GM10266 (cell line): ENCODE data around the gene LRRN2.

ENCODE experiments used
- DNase-seq: peaks from one replicate; pipeline ENCODE4 v3.0.0; 2012; ENCODE audit errors: extremely low spot score
- TF ChIP-seq, protein P1 (sequence below): IDR thresholded peaks from 2 replicates; pipeline ENCODE4 v1.5.1; 2012; ENCODE audit warnings: mild to moderate bottlenecking, low read depth; ENCODE audit not compliant: control insufficient read depth, insufficient read depth; ENCODE audit errors: missing control alignments

The LRRN2 gene

DNA sequence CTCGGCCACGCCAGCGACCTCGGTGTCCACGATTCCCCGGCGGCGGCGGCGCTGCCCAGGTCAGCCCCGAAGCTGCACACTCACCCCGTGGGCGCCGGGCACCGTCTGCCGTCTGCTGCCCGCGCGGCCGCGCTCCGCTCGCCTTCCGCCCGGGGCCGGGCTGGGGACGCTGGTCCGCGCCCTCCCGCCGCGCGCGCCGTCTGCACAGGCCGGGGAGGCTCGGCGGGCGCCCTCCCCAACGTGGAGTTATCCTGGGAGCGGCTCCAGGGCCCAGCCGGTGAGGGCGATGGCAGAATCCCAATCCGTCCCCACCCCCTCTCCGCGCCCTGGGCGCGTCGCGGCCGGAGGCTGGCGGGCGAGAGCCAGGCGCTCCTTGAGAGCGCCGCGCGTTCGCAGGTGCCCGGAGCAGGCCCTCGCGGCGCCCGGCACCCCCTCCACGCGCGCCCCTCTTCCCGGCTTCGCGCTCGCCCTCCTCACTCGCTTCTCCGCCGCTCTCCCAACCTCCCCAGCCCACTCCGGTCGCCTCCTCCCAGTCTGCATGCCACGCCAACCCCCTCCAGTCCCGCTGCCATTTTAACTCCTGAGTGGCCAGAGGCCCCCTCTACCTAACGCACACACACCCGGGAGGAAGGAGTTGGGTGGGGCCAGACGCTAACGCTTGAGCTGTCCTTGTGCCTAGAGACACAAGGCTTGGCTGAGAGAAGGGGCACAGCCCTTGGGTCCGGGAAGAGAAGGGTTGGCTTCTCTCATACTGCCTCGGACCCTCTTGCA is at the start of gene LRRN2:
TSS of gene LRRN2 (minus strand) at position 503 of the 771 bp plus-strand sequence. CDS start 65,746 bp downstream, outside the sequence.
- no peak for DNase-seq
- TF ChIP-seq, protein P1, sequence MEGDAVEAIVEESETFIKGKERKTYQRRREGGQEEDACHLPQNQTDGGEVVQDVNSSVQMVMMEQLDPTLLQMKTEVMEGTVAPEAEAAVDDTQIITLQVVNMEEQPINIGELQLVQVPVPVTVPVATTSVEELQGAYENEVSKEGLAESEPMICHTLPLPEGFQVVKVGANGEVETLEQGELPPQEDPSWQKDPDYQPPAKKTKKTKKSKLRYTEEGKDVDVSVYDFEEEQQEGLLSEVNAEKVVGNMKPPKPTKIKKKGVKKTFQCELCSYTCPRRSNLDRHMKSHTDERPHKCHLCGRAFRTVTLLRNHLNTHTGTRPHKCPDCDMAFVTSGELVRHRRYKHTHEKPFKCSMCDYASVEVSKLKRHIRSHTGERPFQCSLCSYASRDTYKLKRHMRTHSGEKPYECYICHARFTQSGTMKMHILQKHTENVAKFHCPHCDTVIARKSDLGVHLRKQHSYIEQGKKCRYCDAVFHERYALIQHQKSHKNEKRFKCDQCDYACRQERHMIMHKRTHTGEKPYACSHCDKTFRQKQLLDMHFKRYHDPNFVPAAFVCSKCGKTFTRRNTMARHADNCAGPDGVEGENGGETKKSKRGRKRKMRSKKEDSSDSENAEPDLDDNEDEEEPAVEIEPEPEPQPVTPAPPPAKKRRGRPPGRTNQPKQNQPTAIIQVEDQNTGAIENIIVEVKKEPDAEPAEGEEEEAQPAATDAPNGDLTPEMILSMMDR = no peak

DNA sequence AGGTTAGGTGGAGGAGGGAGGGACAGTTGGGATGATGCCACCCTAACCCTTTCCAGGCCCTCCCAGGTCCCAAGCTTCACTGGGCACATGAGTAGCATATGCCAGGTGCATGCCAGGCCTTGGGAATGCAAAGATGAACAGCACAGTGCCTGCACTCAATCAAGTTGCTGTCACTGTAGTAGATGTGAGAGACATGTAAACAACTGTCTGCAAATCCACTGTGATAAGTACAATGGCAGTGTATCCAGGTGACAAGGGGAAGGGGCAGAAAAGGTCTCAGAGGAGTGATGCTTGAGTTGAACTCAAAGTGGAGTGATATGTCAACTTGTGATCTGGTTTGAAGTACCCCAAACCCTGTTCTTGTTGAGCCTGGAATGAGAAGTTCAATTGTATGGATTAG is 49.5 kb upstream of the LRRN2 start:
- no peak for DNase-seq
- TF ChIP-seq, protein P1 = no peak

DNA sequence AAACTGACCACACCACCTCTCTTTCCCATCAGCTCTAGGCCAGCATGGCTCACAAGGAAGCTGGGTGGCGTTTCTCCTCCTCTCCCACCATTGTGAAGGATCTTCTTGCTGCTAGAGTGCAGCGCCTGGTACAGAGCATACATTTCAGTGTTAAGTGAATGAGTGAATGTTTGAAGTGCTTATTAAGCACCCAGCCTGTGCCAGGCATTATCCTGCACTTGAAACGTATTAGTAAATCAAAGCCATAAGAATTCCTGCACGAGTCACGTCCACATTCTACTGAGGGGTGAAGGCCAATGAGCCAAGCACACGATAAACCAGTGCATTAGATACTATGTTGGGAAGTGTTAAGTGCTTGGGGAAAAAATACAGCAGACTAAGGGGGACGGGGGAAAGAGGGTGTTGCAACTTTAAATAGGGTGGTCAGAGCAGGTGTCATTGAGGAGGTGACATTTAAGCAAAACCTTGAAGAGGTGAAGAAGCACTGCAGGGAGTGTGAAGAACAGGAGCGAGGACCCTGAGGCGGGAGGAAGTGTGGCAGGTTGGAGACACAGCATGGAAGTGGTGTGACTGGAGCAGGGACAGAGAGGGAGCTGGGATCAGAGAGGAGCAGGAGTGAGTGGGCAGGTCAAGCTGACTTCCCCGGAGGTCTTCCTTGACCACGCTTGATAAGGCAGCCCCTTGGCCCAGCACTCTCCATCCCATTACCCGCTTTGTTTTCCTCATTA is 48.5 kb upstream of the LRRN2 start:
- TF ChIP-seq, protein P1 = no peak
- DNase-seq = no peak

DNA sequence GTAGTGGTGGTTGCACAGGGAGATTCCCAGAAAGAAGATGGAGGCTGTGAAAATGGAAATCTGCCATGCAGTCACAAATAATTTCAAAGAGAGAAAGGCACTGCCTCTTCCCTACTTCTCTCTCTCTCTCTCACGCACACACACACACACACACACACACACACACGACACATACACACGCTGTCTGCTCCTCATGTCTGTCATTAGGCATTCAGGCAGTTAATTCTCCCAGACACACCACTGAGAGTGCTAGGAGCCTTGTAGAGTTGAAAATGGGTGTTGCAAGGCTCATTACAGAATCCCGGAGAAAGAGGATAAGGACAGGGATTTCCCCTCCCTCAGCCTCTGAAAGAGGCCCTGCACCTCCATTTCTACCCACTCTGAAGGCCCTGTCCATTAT is 47.8 kb upstream of the LRRN2 start:
- no peak for DNase-seq
- TF ChIP-seq, protein P1 = no peak

DNA sequence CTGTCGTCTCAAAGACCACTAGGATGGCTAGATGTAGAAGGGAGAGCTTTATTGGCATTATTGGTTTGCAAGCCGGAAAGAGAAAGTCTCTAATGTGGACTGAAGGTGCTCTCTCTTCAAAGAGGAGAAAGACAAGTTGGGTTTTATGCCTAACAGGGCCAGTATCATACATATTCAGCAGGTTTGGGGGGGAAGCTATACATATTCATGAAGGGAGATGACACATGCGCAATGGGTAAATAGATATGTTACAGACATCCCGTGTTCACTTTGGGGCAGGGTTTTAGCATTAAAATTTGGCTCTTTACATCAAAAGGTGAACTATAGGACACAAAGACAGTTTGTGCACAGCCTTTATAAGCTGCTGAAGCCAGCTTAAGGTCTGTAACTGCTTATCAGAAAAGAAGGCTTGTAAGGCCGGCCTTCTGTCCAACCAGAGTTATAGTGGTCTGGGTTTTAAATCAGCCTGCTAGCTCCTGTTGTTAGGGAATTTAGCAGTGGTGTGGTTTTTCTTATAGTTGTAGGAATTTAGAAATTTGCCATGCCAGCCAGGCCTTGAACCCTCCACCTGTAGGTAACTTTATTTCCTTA is 46.5 kb upstream of the LRRN2 start:
- TF ChIP-seq, protein P1 = no peak
- no peak for DNase-seq

DNA sequence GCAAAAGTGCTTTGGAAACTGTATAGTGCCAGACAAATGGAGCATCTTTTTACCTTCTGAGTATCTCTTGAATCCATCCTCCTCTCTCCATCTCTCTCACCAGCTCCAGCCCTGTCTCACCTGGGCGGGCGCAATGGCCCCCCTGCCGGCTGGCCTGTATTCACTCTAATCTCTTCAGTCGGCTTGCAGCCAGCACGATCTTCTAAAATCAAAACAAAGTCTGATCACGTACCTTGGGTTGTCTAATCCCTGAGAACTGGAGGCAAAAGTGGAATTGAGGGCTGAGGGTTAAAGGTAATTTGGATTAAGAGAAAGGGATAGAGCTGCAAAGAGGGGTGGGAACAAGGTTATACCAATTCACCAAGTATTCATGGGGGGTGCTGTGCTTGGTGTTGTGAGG is 46.0 kb upstream of the LRRN2 start:
- no peak for DNase-seq
- TF ChIP-seq, protein P1 = no peak

DNA sequence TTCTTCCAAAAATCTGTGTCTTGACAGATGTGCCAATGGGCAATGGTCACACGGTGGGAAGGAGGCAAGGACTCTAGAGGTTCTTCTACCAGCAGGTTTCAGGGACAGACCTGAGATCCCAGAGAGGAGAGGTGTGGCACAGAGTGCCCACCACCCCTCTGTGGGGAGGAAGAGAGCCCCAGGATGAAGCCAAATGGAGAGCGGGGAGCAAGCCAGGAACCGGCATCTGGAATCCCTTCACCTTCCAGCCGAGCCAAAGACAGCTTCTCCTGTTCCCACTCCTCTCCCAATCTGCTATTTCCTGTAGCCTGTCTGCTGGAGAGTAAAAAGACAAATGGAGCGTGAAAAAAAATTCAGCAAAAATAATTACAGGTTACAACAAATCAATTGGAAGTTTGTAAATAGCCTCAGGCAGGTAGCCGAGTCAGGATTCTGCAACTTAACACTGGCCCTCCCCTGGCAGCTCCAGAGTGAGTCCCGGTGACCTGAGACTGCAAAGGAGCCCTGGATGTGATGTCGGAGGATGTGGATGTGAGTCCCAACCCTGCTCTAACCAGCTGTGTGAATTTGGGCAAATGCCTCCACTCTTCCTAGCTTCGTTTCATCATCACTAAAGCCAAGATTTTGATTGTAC is 45.4 kb upstream of the LRRN2 start:
- TF ChIP-seq, protein P1 = no peak
- DNase-seq = no peak
